Esophagus squamous epithelium (tissue), 5 donors: ENCODE measurements around the gene L2HGDH. TPM values are rescaled to one million over a fixed set of nuclear protein-coding genes. Genes with fewer than 3 reads are reported as not detected.
A peak's percentile ranks its signal among the peaks of the same experiment; 100 is the strongest.

Source experiments
- DNase-seq: peaks from one replicate; lab custom pipeline; 2025; lab: John Stamatoyannopoulos, UW
- H3K27ac ChIP-seq, 4 donors: fragments of 200-600 bp; sonication (generic); one replicate each; pipeline ENCODE4 v1.5.1; 2016 to 2019; ENCODE audit warnings: mild to moderate bottlenecking in 1 of 4
- H3K27me3 ChIP-seq, 4 donors: fragments of 200-600 bp; sonication (generic); 1 replicate in 3 of 4; 2 replicates in 1 of 4; pipeline versions ENCODE4 v1.5.1 to v1.6.0; 2017 to 2021; ENCODE audit warnings: antibody characterized with exemption in 1 of 4
- H3K36me3 ChIP-seq, 3 donors: fragments of 200-600 bp; sonication (generic); one replicate each; pipeline ENCODE4 v1.5.1; 2016 to 2019
- H3K4me1 ChIP-seq, 3 donors: fragments of 200-600 bp; sonication (generic); one replicate each; pipeline ENCODE4 v1.5.1; 2017 to 2019
- H3K4me3 ChIP-seq, 4 donors: fragments of 200-600 bp; sonication (generic); 1 replicate in 3 of 4; 2 replicates in 1 of 4; pipeline ENCODE4 v1.5.1; 2016 to 2019; ENCODE audit warnings: mild to moderate bottlenecking in 2 of 4, moderate library complexity in 1 of 4
- H3K9me3 ChIP-seq, 3 donors: fragments of 200-600 bp; sonication (generic); one replicate each; pipeline ENCODE4 v1.5.1; 2016 to 2019
- POLR2A ChIP-seq, 4 donors: fragments of 450-650 bp; IDR thresholded peaks; one replicate each; pipeline ENCODE4 v1.6.1; 2017; ENCODE audit warnings: antibody characterized with exemption in 4 of 4, mild to moderate bottlenecking in 4 of 4, moderate library complexity in 3 of 4
- WGBS, 2 donors: methylation state at CpG; one replicate each; pipeline ENCODE4 v1.1.5; 2018; 5-methylcytosine and 5-hydroxymethylcytosine counted together
- intact Hi-C: fragments of 100-400 bp; cut with DNase I; formaldehyde crosslinking; loops from one replicate; pipeline ENCODE4 v1.15.0; 2022
- total RNA-seq, 4 donors: library from RNA; depleted of rRNA; stranded (reverse); fragments of >200 nt; gene quantifications; one replicate each; pipeline ENCODE4 v1.1.0, GENCODE V29; 2016
- TF ChIP-seq, protein P1 (sequence below), 6 experiments: fragments of 450-650 bp in 4 of 6; fragments of 200-600 bp in 2 of 6; sonication (generic) in 2 of 6; IDR thresholded peaks; one replicate each; pipeline ENCODE4 v1.5.1; 2016 to 2019; ENCODE audit warnings: antibody characterized with exemption in 6 of 6, mild to moderate bottlenecking in 4 of 6, moderate library complexity in 4 of 6
- donor health status: DM: yes; HTN: yes; CAD: no.

L2HGDH gene
- total RNA-seq, 4 donors from 2014 or later = 6.5 to 14.2 (median 9.3) TPM

DNA sequence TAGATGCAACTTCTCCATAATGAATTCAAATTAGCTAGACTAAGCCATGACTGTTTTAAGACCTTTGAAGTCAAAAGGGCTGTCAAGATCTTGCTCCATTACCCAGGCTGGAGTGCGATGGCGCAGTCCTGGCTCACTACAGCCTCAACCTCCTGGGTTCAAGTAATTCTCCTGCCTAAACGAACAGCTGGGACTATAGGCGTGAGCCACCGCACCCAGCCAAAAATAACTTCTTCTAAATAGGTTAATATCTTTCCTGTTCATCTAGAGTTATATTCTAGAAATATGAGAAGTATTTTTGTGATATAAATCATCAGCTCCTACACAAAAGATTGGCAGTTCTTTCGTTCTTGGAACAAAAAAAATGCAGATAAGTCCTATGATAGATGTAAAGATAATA, 41.1 kb downstream of the L2HGDH start:
- DNase-seq = no peak
- TF ChIP-seq, protein P1, sequence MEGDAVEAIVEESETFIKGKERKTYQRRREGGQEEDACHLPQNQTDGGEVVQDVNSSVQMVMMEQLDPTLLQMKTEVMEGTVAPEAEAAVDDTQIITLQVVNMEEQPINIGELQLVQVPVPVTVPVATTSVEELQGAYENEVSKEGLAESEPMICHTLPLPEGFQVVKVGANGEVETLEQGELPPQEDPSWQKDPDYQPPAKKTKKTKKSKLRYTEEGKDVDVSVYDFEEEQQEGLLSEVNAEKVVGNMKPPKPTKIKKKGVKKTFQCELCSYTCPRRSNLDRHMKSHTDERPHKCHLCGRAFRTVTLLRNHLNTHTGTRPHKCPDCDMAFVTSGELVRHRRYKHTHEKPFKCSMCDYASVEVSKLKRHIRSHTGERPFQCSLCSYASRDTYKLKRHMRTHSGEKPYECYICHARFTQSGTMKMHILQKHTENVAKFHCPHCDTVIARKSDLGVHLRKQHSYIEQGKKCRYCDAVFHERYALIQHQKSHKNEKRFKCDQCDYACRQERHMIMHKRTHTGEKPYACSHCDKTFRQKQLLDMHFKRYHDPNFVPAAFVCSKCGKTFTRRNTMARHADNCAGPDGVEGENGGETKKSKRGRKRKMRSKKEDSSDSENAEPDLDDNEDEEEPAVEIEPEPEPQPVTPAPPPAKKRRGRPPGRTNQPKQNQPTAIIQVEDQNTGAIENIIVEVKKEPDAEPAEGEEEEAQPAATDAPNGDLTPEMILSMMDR (IDR thresholded peaks at IDR 0.05) = no peak
- TF ChIP-seq POLR2A (IDR thresholded peaks at IDR 0.05) = no peak
- Histone ChIP-seq H3K4me3 (no peak overlapping the region), H3K27ac (no peak overlapping the region), H3K27me3 (no peaks in the 10 kb centered on the region), H3K9me3 (no peaks in the 10 kb centered on the region), H3K36me3 (peaks cover 0 to 21% (median 0%) of the 10 kb centered on the region in 3 donors), H3K4me1 (no peaks in the 10 kb centered on the region)
- WGBS, 2 donors = 93 to 94% methylated on average over 6 of the region's 6 CpGs
- intact Hi-C loops = no loop called here

DNA sequence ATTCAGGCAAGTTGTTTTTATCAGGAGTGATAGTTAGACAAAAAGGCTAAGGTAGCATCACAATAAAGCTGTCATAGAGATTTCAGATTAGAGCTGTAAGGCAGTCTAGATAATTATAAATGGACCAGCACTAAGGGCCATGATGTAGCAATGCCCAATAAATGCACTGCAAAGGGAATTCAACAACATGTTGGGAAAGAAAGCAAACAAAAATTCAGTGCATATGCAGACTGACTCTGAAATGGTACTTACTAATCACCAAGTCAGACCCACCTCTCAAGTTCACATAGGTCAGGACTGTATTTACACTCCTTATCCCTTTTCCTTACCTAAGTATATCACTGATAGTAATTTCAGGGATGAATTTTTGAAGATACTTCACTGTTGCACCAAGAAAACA, 47.0 kb downstream of the L2HGDH start:
- Histone ChIP-seq H3K27ac (no peak overlapping the region), H3K4me3 (no peak overlapping the region), H3K4me1 (no peaks in the 10 kb centered on the region), H3K9me3 (no peaks in the 10 kb centered on the region), H3K27me3 (no peaks in the 10 kb centered on the region), H3K36me3 (peaks cover 0 to 55% (median 0%) of the 10 kb centered on the region in 3 donors)
- DNase-seq = no peak
- intact Hi-C loops = loop anchor here (10.0 kb wide), 1 partner anchor 120 kb away; no protein-coding TSS in a partner anchor
- TF ChIP-seq POLR2A (IDR thresholded peaks at IDR 0.05) = no peak
- TF ChIP-seq, protein P1 (IDR thresholded peaks at IDR 0.05) = no peak

DNA sequence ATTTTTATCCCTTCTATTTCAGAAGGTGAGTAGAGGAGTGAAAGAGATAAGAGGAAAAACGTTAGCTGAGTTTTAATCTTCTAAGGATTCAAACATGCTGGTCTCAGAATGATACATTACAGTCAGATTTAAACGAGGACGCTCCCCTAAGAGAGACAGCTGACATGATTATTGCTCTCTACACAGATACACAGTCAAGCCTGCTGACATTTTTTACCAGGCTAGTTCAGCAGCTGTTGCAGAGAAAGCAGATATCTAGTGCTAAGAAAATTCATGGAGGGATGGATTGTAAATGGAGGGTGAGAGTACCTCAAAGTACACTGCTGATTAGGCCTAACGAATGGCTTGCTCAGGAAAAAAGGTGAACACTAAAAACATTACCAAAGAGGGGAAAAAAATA, 48.7 kb downstream of the L2HGDH start:
- no peaks in the 10 kb centered on the region for H3K4me1 ChIP-seq
- DNase-seq = no peak
- WGBS, 2 donors = 75 to 83% methylated on average over 4 of the region's 4 CpGs
- TF ChIP-seq, protein P1 (IDR thresholded peaks at IDR 0.05) = no peak
- TF ChIP-seq POLR2A (IDR thresholded peaks at IDR 0.05) = no peak
- no peak overlapping the region for H3K4me3 ChIP-seq
- H3K9me3 ChIP-seq = no peaks in the 10 kb centered on the region
- no peak overlapping the region for H3K27ac ChIP-seq
- H3K36me3 ChIP-seq = peaks cover 0 to 44% (median 0%) of the 10 kb centered on the region in 3 donors
- H3K27me3 ChIP-seq = no peaks in the 10 kb centered on the region
- intact Hi-C loops = loop anchor here (10.0 kb wide), 1 partner anchor 119 kb away; no protein-coding TSS in a partner anchor

DNA sequence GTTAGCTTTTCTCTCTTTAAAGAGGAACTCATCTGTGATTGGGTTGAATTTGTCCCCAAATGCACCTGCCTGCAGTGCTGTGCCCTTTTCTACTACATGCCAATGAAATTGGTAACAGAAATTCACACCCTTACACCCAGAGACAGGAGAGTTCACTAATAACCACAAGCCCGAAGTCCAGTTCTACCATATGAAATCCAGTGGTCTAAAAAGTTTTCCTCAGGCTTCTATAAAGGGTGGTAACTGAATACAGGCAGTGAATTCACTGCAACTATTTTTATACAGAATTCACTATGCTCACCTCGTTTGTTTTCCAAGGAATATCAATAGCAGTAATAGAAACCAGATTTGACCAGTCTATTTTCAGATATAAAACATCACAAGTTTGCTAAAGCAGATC, 49.2 kb downstream of the L2HGDH start:
- Histone ChIP-seq H3K4me1 (no peaks in the 10 kb centered on the region), H3K9me3 (no peaks in the 10 kb centered on the region), H3K36me3 (peaks cover 0 to 41% (median 0%) of the 10 kb centered on the region in 3 donors), H3K4me3 (no peak overlapping the region), H3K27ac (no peak overlapping the region), H3K27me3 (no peaks in the 10 kb centered on the region)
- TF ChIP-seq POLR2A (IDR thresholded peaks at IDR 0.05) = no peak
- TF ChIP-seq, protein P1 (IDR thresholded peaks at IDR 0.05) = no peak
- 81 to 89% methylated on average over 2 of the region's 2 CpGs for WGBS, 2 donors
- DNase-seq = no peak
- intact Hi-C loops = loop anchor here (10.0 kb wide), 1 partner anchor 118 kb away; no protein-coding TSS in a partner anchor

DNA sequence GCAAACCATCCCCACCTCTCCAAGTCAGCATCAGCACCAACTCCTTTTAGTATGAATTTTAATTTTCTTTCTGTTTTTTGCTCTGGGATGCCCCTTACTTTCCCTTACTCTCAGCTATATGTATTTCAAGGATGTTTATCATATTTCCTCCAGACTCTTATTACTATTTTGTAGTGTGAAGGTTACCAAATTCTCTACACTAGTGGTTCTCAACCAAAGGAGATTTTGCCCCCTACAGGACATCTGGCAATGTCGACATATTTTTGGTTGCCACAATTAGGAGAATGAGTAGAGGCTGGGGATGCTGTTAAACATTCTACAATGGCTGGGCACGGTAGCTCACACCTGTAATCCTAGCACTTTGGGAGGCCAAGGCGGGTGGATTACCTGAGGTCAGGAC, 51.5 kb downstream of the L2HGDH start:
- H3K4me3 ChIP-seq = no peak overlapping the region
- no peak overlapping the region for H3K27ac ChIP-seq
- DNase-seq = no peak
- peaks cover 0 to 29% (median 0%) of the 10 kb centered on the region in 3 donors for H3K36me3 ChIP-seq
- WGBS, 2 donors = 39 to 43% methylated on average over 3 of the region's 3 CpGs
- intact Hi-C loops = loop anchor here (10.0 kb wide), 1 partner anchor 116 kb away; no protein-coding TSS in a partner anchor
- no peaks in the 10 kb centered on the region for H3K27me3 ChIP-seq
- H3K9me3 ChIP-seq = no peaks in the 10 kb centered on the region
- no peaks in the 10 kb centered on the region for H3K4me1 ChIP-seq
- TF ChIP-seq, protein P1 (IDR thresholded peaks at IDR 0.05) = peak in 4 of 6 experiments; percentile 24 to 53 (median 34)
- no peak for TF ChIP-seq POLR2A (IDR thresholded peaks at IDR 0.05)
